NB4 (cell line): ENCODE measurements around the gene AZI2.

Source experiments
- MYC ChIP-seq: IDR thresholded peaks from 2 replicates; pipeline ENCODE4 v1.6.1; 2011; ENCODE audit warnings: low read depth, low read length
- POLR2A ChIP-seq: IDR thresholded peaks from 2 replicates; pipeline ENCODE4 v1.6.1; 2011; ENCODE audit warnings: mild to moderate bottlenecking; ENCODE audit not compliant: insufficient read length; ENCODE audit errors: extremely low read depth
- TF ChIP-seq, protein P1 (sequence below): IDR thresholded peaks from one replicate; pipeline ENCODE4 v1.5.1; 2012; ENCODE audit warnings: low read depth, low read length
- TF ChIP-seq, protein P2 (sequence below): IDR thresholded peaks from 2 replicates; pipeline ENCODE4 v1.6.1; 2011; ENCODE audit warnings: low read depth, low read length

DNA sequence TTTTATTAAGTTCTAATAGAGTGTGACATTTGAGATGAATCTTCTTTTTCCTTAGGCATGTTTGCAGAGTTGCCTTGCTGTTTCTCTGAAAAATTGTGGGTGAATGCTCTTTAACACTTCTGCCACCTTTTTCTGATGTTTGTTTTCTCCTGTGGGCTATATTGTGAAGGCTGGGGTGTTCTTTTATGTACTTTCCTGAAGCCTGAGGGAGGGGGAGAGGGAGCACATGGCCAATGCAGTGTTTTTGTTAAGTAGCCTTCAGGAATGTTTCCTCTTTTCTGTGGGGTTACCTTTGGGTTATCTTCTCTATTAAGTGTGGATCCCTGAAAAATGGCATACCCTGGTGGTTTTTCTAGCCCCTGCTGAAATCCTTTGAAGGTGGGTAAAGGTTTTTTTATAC lies 57.0 kb downstream of the AZI2 start:
- TF ChIP-seq POLR2A (no peak), MYC (no peak)
- TF ChIP-seq, protein P1, sequence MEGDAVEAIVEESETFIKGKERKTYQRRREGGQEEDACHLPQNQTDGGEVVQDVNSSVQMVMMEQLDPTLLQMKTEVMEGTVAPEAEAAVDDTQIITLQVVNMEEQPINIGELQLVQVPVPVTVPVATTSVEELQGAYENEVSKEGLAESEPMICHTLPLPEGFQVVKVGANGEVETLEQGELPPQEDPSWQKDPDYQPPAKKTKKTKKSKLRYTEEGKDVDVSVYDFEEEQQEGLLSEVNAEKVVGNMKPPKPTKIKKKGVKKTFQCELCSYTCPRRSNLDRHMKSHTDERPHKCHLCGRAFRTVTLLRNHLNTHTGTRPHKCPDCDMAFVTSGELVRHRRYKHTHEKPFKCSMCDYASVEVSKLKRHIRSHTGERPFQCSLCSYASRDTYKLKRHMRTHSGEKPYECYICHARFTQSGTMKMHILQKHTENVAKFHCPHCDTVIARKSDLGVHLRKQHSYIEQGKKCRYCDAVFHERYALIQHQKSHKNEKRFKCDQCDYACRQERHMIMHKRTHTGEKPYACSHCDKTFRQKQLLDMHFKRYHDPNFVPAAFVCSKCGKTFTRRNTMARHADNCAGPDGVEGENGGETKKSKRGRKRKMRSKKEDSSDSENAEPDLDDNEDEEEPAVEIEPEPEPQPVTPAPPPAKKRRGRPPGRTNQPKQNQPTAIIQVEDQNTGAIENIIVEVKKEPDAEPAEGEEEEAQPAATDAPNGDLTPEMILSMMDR, result no peak
- TF ChIP-seq, protein P2, sequence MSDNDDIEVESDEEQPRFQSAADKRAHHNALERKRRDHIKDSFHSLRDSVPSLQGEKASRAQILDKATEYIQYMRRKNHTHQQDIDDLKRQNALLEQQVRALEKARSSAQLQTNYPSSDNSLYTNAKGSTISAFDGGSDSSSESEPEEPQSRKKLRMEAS, result no peak
